GM18519 (cell line): Measurements from ENCODE around the gene ERCC8.
"Not testable (repeated sequence)": the region's sequence is repeated elsewhere in the genome, so short reads cannot be mapped to it uniquely, and the experiment has no call there.

ENCODE experiments used
- ATAC-seq: cut with Tn5 transposase; IDR thresholded peaks from one replicate; pipeline ENCODE4 v1.9.1; 2021; ENCODE audit warnings: mild to moderate bottlenecking, moderate library complexity; ENCODE audit not compliant: unreplicated experiment, low FRiP score

Gene ERCC8, protein sequence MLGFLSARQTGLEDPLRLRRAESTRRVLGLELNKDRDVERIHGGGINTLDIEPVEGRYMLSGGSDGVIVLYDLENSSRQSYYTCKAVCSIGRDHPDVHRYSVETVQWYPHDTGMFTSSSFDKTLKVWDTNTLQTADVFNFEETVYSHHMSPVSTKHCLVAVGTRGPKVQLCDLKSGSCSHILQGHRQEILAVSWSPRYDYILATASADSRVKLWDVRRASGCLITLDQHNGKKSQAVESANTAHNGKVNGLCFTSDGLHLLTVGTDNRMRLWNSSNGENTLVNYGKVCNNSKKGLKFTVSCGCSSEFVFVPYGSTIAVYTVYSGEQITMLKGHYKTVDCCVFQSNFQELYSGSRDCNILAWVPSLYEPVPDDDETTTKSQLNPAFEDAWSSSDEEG

DNA sequence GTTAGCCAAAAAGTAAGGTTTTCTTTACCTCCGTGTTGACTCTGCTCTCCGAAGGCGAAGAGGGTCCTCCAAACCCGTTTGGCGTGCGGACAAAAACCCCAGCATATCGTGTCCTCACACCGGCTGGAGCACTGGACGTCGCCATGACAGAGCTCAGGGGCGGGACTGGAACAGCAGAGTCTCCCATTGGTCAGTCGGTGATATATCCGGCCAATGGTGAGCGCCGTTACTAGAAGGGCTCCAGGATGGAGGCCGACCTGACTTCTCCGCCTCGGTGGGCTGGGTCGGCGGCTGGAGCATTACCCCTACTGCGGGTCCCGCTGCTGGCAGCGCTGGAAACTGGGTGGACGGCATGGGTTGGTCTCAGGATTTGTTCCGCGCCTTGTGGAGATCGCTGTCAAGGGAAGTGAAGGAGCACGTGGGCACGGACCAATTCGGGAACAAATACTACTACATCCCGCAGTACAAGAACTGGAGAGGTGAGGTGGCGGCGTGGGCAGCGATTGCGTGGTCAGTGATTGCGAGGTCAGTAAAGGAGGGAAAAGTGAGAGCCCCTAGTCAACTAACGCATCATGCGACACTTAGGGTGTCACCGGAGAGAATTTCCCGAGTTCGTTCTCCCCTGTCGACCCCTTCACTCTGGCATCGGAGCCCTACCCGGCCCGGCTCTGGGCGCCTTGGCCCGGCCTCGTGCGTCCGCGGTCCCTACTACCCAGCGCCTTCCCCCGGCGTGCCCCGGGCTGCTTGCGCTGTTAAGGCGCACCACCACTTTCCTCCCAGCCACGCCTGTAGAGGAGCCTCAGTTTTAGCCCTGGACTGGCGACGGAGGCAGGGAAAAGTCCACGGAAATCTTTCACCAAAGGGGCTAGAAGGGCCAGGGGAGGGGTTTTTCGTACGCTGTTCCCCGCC is at the start of gene ERCC8, which contains the start of gene NDUFAF2:
Gene ERCC8 (minus strand): TSS at position 167 of the 909 bp plus-strand sequence. CDS start 62 bp downstream, at position 105.
Gene NDUFAF2 (plus strand): TSS at position 302 of the 909 bp plus-strand sequence. CDS start 51 bp downstream, at position 353.
- ATAC-seq = peak; percentile 98

DNA sequence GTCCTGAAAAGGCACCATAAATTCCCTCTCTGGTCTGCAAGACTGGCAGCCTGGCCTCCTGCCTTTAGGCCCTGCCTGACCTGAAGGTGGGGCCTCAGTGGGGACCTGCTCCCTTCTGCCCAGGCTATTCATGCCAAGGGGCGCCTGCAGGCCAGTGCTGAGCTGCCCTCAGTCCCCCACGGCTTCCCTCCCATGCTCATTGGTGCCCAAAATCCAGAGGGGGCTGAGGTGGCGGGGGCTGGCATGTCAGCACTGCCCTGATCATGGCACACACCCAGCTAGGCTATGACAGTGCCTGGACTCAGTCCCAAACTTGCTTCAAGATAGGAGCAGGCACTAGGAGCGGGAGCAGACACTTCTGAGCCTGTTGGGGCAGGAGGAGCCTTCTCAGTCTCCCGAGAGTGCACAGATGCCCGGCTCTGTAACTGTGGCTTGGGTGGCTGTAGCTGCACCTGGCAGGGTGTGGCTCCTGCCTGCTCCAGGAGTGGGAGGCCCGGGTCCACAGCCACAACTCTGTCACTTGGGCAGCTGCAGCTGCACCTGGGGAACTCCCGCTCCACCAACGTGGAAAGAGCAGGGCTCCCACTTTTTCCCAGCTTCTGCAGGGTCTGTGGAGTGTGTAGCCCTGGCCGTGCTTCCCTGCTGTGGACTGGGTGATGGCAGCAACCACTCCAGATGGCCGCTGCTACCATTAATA is 49.2 kb upstream of the ERCC8 start:
- no peak for ATAC-seq

DNA sequence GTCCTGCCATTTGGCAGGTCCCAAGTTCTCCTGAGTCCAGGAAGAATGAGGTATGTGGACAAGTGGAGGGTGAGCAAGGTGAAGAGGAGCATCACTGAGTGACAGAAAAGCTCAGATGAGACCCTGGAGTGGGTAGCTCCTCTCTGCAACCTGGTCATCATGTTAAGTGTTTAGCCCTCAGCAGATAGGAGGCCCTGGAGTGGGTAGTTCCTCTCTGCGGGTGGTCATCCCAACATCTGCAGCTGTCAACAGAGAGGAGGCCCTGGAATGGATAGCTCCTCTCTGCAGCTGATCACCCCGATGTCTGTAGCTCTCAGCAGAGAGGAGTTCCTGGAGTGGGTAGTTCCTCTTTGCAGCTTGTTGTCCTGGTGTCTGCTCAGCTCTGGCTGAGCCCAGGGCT is 48.6 kb upstream of the ERCC8 start:
- ATAC-seq = no peak

DNA sequence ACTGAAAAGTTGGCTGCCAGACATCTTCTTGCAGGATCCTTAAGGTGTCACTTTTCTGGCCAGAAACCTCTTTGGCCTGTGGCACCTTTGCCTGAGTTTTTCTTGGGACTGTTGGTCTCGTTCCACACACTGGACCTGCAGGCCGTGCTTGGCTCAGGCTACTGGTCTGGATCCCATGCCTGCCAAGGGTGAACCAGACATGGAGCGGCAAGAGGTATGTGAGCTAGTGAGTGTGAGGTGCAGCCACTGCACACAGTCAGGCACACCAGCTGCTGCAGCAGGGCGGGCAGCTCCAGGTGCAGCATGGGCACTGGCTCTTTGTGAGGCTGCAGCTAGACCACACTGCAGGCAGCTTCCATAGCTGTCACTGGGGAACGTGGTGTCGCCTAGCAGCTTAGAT is 48.0 kb upstream of the ERCC8 start:
- ATAC-seq = no peak

DNA sequence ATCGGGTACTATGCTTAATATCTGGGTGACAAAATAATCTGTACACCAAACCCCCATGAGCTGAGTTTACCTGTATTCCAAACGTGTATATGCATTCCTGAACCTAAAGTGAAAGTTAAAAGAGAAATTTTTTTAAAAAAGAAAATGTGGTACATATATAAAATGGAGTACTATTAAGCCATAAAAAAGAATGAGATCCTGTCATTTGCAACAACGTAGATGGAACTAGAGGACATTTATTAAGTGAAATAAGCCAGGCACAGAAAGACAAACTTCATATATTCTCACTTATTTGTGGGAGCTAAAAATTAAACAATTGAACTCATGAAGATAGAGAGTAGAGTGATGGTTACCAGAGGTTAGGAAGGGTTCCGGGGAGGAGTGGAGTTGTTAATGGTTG is 44.9 kb upstream of the ERCC8 start:
- ATAC-seq = no peak

DNA sequence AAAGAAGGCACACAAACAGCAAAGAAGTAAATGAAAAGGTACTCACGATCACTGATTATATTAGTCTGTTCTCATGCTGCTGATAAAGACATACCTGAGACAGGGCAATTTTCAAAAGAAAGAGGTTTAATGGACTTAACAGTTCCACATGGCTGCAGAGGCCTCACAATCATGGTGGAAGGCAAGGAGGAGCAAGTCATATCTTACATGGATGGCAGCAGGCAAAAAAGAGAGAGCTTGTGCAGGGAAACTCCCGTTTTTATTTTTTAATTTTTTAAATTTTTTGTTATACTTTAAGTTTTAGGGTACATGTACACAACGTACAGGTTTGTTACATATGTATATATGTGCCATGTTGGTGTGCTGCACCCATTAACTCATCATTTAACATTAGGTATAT is 37.3 kb upstream of the ERCC8 start:
- ATAC-seq = not testable (repeated sequence)

DNA sequence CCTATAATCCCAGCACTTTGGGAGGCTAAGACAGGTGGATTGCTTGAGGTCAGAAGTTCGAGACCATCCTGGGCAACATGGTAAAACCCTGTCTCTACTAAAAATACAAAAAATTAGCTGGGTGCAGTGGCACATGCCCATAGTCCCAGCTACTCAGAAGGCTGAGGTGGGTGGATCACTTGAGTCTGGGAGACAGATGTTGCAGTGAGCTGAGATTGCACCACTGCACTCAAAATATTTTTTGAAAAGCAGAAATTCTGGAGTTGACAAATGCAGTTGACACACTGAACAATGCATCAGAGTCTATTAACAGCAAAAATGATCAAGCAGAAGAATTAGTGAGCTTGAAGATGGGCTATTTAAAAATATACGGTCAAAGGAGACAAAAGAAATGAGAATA is 35.6 kb upstream of the ERCC8 start:
- ATAC-seq = no peak

DNA sequence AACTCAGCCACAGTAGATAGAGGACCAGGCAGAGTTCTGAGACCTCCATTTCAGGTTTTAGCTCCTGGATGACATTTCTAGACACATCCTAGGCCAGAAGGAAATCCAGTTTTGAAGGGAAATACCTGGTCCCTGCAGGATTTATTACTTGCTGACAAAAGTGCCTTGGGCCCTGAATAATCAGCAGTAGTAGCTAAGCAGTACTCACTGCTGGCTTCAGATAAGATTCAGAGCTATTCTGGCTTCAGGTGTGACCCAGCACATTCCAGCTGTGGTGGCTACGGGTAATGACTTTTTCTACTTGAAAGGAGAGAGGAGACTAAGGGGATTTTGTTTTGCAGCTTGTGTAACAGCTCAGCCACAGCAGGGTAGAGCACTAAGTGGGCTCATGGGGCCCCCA is 34.1 kb upstream of the ERCC8 start:
- no peak for ATAC-seq

DNA sequence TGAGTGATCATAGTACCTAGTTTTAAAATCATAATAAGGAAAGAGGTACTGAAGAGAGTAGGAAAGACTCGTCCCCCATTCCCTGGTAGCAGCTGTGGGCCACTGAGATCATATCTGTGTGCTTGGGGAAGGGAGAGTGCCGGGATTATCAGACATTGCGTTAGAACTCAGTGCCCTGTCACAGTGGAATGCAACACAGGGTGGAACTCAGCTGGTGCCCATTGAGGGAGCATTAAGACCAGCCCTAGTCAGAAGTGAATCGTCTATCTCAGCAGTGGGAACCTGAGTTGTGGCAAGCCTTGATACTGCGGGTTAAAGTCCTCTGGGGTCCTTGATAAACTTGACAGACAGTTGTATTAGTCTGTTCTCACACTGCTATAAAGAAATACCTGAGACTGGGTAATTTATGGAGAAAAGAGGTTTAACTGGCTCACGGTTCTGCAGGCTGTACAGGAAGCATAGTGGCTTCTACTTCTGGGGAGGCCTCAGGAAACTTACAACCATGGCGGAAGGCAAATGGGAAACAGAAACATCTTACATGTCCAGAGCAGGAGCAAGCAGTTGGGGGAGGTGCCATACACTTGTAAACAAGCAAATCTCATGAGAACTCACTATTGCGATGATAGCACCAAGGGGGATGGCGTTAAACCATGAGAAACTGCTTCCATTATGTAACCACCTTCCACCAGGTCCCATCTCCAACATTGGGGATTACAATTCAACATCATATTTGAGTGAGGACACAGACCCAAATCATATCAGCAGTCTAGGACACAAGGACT is 33.3 kb upstream of the ERCC8 start:
- ATAC-seq = no peak

DNA sequence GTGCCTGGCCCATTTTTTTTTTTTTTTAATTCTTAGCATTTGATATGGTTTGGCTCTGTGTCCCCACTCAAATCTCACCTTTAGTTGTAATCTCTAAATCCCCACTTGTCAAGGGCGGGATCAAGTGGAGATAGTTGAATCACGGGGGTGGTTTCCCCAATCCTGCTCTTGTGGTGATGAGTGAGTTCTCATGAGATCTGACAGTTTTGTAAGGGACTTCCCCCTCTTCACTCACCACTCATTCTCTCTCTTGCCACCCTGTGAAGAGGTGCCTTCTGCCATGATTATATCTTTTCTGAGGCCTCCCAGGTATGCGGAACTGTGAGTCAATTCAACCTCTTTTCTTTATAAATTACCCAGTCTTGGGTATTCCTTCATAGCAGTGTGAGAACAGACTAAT is 27.4 kb upstream of the ERCC8 start:
- ATAC-seq = no peak

DNA sequence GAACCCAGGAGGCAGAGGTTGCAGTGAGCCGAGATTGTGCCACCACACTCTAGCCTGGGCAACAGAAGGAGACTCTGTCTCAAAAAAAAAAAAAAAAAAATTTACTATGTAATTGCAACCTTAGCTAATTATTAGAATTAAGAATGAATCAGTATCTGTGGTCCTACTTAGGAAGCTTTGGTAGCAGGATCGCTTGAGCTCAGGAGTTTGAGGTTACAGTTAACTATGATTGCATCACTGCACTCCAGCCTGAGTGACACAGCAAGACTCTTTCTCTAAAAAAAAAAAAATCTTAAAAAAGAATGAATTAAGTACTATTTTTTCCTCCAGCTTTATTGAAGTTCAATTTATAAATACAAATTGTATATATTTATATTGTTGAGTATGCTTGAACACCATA is 16.8 kb upstream of the ERCC8 start:
- no peak for ATAC-seq

DNA sequence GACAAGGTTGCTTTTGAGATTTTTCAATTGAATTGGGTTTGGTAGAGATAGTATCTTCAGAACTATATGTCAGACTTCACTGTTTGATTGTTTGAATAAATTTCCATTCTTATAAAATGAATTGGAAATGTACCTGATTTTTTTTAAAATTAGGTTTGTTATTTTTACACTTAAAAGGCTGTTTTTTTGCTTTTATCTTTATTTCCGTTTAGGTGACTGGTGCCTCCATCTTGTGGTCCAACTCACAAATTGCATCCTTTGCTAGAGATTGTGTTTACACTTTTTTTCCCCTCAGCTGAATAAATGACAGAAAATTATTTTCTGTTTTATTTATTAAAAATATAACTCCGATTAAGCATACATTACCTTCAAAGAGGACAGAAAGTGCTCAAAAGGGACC is 15.7 kb upstream of the ERCC8 start:
- ATAC-seq = no peak

DNA sequence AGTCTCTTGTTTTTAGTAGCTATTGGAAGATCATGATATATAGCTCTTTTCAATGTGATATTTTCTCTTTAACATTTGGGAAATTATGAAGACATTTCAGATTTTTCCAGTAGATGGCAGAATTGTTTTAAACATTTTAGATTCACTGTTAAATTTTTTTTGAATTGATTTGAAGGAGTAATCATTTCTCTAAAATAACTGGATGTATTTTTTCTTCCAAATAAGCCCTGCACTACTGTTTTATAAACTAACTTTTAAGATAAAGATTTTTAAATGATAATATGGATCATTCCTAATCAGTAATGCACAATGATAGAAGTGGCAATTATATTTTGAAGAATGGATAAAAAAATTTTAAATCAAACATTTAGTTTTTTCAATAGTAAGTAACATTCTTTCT is 14.3 kb upstream of the ERCC8 start:
- no peak for ATAC-seq

DNA sequence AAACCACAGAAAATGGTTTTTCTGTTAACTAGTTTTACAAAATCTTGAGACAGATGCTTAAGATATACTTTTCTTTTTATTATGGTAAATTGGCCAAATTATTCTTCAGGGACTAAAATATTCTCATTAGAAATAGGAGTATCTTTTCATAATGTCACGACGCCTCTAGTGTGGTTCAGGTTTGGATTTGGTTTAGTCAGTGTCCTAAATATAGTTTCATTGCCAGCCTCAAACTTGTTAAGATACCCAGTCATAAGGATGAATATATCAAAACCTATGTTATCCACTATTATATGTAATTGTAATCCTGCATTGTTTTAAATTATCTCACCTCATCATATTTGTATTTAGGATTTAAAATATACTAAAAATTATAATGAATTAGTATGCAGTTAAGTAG is 13.8 kb upstream of the ERCC8 start:
- ATAC-seq = no peak

DNA sequence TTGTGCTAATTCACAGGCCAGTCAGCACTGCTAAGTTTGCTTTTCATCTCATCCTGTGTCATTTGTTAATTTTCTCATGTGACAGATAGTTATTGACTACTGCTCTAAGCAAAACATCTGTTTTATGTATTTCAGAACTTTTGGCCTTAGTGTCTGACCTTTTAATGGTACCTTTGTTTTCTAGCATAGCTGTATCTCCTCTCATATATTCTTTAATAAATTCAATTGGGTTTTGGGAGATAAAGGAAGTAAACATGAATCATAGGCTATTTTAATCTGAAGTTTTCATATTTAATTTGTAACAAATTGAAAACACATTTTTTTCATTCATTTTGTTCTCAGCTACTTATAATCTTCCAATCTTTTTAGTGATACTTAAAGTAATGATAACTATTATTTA is 13.2 kb upstream of the ERCC8 start:
- no peak for ATAC-seq

DNA sequence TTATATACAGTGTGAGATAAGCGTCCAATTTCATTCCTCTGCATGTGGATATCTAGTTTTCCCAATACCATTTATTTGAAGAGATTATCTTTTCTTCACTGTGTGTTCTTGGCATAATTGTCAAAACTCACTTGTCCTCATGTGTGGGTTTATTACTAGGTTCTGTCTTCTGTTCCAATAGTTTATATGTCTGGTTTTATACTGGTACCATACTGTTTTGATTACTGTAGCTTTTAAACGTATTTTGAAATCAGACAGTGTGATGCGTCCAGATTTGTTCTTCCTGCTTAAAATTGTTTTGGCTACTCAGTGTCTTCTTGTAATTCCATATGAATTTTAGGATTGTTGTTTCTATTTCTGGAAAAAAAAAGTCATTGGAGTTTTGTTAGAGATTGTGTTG is 10.4 kb upstream of the ERCC8 start:
- ATAC-seq = no peak

DNA sequence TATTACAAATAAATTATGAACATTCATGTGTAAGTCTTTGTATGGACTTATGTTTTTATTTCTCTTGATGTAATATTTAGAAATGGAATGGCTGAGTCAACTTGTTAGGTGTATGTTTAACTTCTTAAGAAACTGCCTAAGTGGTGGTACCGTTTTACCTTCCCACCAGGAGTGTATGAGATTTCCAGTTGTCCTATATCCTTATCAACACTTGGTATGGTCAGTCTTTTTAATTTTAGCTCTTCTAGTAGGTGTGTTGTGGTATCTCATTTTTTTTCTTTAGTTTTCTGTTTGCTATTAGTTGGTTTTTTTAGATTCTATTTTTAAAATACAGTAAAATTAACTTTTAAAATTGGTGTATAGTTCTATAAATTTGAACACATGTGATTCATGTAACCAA is 3.9 kb upstream of the ERCC8 start:
- no peak for ATAC-seq

DNA sequence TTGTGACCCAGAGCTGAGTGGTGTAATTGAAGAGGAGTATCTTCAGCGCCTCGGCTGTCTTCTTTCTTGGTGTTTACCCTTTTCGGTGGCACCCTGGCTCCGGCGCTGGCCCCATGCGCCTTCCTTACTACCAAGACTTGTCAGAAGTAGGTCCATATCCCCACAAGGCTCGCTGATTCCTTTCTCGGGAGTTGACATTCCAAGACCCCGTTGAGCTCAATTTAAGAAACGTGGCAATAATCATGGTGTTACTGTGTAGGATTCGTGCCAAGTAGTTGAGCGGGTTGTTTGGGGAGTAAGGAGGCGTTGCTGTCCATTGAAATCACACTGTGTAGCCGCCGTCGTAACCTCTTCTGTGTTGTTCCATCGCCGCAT is 930 bp upstream of the ERCC8 start:
- ATAC-seq = peak; percentile 11

DNA sequence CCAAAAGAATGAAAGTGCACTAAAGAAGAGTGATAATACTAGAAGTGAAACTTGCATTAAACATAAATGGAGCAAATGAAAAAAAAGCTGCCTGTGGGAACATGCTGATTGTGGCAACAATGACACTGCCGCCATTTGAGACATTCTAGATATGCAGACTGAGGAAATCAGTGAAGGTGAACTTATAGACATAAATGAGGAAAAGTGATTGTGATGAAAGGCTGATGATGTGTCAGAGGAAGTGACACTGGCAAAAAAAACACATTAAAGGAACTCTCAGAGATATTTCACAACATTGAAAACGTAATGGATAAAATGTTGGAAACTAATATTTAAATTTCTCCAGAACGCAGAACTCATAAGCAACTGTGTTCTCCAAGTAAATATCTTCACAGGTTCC is 1.2 kb downstream of the ERCC8 start:
- no peak for ATAC-seq

DNA sequence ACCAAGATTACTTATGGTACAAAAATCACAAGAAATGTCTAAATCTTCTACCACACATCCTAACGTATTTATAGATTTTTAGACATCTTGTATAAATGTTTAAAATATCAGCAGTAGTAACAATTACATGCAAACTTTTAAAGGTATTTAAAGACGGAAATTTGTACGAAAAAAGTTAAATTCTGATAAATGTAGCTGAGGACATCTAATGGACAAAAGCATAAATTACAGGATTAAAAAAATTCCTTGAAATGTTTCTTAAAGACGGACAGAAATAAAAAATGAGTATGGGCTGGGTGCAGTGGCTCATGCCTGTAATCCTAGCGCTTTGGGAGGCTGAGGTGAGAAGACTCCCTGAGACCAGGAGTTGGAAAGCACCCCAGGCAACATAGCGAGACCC is 15.8 kb downstream of the ERCC8 start:
- ATAC-seq = no peak
